Breast epithelium (tissue), 4 donors: ENCODE data around the gene EIF2B2. TPM values are rescaled to one million over a fixed set of nuclear protein-coding genes. Genes with fewer than 3 reads are reported as not detected.

Experiments
- DNase-seq, 2 donors: peaks; one replicate each; pipeline ENCODE4 v3.0.0-alpha.2; 2019; ENCODE audit warnings: low spot score in 2 of 2
- H3K27ac ChIP-seq, 2 donors: fragments of 200-600 bp; sonication (generic) in 1 of 2; one replicate each; pipeline ENCODE4 v1.5.1; 2016 to 2019; ENCODE audit warnings: mild to moderate bottlenecking in 1 of 2
- H3K27me3 ChIP-seq, 2 donors: fragments of 200-600 bp; sonication (generic) in 1 of 2; one replicate each; pipeline versions ENCODE4 v1.5.1 to v1.6.0; 2017 to 2019; ENCODE audit warnings: control low read depth in 1 of 2, mild to moderate bottlenecking in 1 of 2
- H3K36me3 ChIP-seq: fragments of 200-600 bp; one replicate; pipeline ENCODE4 v1.5.1; 2019
- H3K4me1 ChIP-seq, 2 donors: fragments of 200-600 bp; sonication (generic); one replicate each; pipeline ENCODE4 v1.5.1; 2016 to 2019; ENCODE audit warnings: control low read depth in 1 of 2
- H3K4me3 ChIP-seq, 3 donors: fragments of 200-600 bp; sonication (generic); 1 replicate in 2 of 3; 2 replicates in 1 of 3; pipeline ENCODE4 v1.5.1; 2016 to 2019; ENCODE audit warnings: mild to moderate bottlenecking in 3 of 3, moderate library complexity in 2 of 3
- H3K9me3 ChIP-seq, 2 donors: fragments of 200-600 bp; sonication (generic) in 1 of 2; one replicate each; pipeline ENCODE4 v1.5.1; 2016 to 2019; ENCODE audit warnings: control low read depth in 1 of 2
- CTCF ChIP-seq, 3 donors: fragments of 450-650 bp; IDR thresholded peaks; one replicate each; pipeline ENCODE4 v1.5.1; 2016 to 2017; ENCODE audit warnings: antibody characterized with exemption in 3 of 3, mild to moderate bottlenecking in 3 of 3, moderate library complexity in 3 of 3
- POLR2A ChIP-seq: fragments of 450-650 bp; IDR thresholded peaks from one replicate; pipeline ENCODE4 v1.6.1; 2016; ENCODE audit warnings: antibody characterized with exemption, mild to moderate bottlenecking, moderate library complexity
- POLR2AphosphoS5 ChIP-seq, 3 donors: sonication (generic); formaldehyde crosslinking; IDR thresholded peaks; one replicate each; pipeline ENCODE4 v1.6.1; 2017; ENCODE audit warnings: antibody characterized with exemption in 3 of 3
- intact Hi-C: fragments of 100-400 bp; cut with DNase I; formaldehyde crosslinking; loops from one replicate; pipeline ENCODE4 v1.15.1; 2023; ENCODE audit warnings: low total_unique reads
- total RNA-seq, 3 donors: library from RNA; depleted of rRNA; stranded (reverse); fragments of >200 nt; gene quantifications; one replicate each; pipeline ENCODE4 v1.1.0, GENCODE V29; 2016

The EIF2B2 gene
- total RNA-seq, 3 donors from 2014 or later: 31.8 to 40.3 (median 36.0) TPM

GRCh38 chr14:74955229-74956026 is 47.3 kb upstream of the EIF2B2 start, which contains the start of gene PGF:
TSS of gene PGF (minus strand) at chr14:74955597. CDS start at chr14:74955242, 355 bp downstream.
- Histone ChIP-seq H3K9me3 (no peaks in the 10 kb centered on the region), H3K4me3 (peak within 1 kb of the TSS; percentile 55 to 77 (median 59)), H3K36me3 (no peaks in the 10 kb centered on the region), H3K27me3 (no peaks in the 10 kb centered on the region), H3K27ac (peak within 1 kb of the TSS; percentile 65 to 73), H3K4me1 (peaks cover 0 to 6% of the 10 kb centered on the region in 2 donors)
- intact Hi-C loops: no loop called here
- DNase-seq: no peak
- TF ChIP-seq POLR2A (no peak), POLR2AphosphoS5 (IDR thresholded peaks at IDR 0.05) (peak in 1 of 3 donors; percentile 28)

GRCh38 chr14:74956027-74956279 is 46.8 kb upstream of the EIF2B2 start:
- Histone ChIP-seq H3K27me3 (no peaks in the 10 kb centered on the region), H3K27ac (peak overlapping the region; percentile 65 to 73), H3K4me1 (peaks cover 0 to 6% of the 10 kb centered on the region in 2 donors), H3K4me3 (peak overlapping the region; percentile 55 to 77 (median 59)), H3K9me3 (no peaks in the 10 kb centered on the region), H3K36me3 (no peaks in the 10 kb centered on the region)
- TF ChIP-seq CTCF (IDR thresholded peaks at IDR 0.05) (no peak), POLR2A (no peak), POLR2AphosphoS5 (IDR thresholded peaks at IDR 0.05) (no peak)
- intact Hi-C loops: no loop called here
- DNase-seq: no peak

DNA sequence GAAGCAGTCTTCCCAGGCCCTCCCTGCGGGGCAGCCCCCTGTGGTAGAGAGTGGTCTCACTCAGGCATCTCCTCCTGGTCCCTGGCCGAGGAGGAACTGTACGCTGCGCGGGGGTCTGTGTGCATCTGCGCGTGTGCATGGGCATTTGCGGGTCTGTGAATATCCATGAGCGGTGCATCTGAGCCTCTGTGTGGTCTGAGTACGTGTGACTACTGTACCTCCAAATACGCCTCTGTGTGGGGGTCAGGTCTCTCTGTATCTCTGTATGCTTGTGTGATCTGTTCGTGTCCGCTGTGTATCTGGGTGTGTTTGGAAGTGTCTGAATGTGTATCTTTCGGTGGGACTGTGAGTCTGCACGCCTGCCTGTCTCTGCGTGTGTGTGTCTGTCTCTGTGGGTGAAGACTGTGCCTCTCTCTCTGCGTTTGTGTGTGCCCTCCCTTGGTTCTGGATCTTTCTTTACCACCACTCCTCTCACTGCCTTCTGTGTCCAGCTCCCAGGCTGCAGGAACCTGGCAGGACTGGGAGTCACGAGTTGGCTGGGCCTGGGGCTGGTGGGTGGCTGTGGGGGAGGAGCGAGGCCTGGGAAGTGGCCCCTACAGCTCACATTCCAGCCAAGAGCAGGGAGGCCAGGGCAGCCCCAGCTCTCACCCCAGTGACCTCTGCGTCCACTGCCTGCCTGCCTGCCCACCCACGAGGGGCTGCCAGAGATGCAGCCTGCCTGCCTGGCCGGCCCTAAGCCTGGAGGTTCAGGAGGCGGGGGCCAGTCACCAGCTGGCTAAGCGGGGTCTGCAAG is 46.2 kb upstream of the EIF2B2 start:
- intact Hi-C loops: no loop called here
- H3K4me3 ChIP-seq: peak overlapping the region in 1 of 3 donors; percentile 77
- TF ChIP-seq POLR2AphosphoS5 (IDR thresholded peaks at IDR 0.05) (no peak), CTCF (IDR thresholded peaks at IDR 0.05) (no peak), POLR2A (no peak)
- peak overlapping the region in 1 of 2 donors; percentile 73 for H3K27ac ChIP-seq
- H3K36me3 ChIP-seq: no peaks in the 10 kb centered on the region
- no peaks in the 10 kb centered on the region for H3K27me3 ChIP-seq
- H3K4me1 ChIP-seq: peaks cover 0 to 6% of the 10 kb centered on the region in 2 donors
- H3K9me3 ChIP-seq: no peaks in the 10 kb centered on the region
- no peak for DNase-seq

DNA sequence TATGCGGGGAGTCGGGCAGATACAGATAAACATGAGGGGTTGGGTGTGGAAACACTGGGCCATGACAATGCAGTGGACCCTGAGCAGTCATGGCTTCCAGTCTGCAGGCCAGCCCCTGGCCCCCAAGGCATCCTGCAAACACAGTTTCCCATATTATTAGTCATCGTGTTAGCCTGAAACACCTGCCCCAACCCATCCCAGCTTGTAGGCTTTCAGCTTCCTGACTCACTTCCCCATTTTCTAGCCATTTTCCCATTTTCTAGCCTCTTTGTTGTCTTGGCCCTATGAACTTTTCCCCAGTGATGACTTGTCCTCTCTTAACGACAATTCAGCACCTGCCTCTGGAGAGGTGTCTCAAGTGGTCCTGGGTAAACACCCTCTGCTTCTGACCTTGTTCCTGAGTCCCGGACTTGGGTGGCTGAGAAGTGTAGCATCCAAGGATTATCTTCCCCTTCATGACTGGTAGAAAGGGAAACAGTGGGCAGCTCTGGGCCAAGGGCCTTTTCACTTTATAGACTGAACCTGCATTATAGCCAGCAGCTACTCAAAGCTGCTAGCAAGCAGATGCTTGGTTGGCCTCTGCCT is 43.0 kb upstream of the EIF2B2 start:
- H3K27me3 ChIP-seq: no peaks in the 10 kb centered on the region
- no peak overlapping the region for H3K4me3 ChIP-seq
- H3K27ac ChIP-seq: no peak overlapping the region
- H3K4me1 ChIP-seq: peaks cover 0 to 3% of the 10 kb centered on the region in 2 donors
- DNase-seq: no peak
- intact Hi-C loops: no loop called here
- TF ChIP-seq CTCF (IDR thresholded peaks at IDR 0.05) (no peak), POLR2A (no peak), POLR2AphosphoS5 (IDR thresholded peaks at IDR 0.05) (no peak)
- no peaks in the 10 kb centered on the region for H3K9me3 ChIP-seq
- H3K36me3 ChIP-seq: no peaks in the 10 kb centered on the region

DNA sequence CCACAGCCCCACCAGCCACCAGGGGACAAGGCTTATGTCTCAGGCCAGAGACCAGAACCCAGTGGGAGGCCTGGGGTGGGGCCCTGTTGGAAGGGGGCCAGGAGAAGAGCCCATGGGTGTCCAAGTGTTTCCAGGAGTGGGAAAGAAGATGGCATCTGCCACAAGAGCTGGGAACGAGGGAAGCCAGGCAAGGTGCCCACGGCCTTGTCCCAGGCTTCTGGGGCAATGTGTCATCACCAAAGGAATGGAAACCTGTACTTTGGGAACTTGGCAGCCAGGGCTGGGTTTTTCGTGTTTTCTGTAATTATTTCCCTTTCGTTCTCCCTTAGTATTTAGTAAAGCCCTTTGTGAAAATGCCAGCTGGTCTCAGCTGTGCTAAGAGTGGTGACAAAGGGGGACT is 42.0 kb upstream of the EIF2B2 start:
- Histone ChIP-seq H3K9me3 (no peaks in the 10 kb centered on the region), H3K4me3 (no peak overlapping the region), H3K4me1 (no peaks in the 10 kb centered on the region), H3K27ac (no peak overlapping the region), H3K27me3 (no peaks in the 10 kb centered on the region), H3K36me3 (no peaks in the 10 kb centered on the region)
- no peak for DNase-seq
- intact Hi-C loops: no loop called here
- TF ChIP-seq POLR2AphosphoS5 (IDR thresholded peaks at IDR 0.05) (no peak), POLR2A (no peak), CTCF (IDR thresholded peaks at IDR 0.05) (no peak)
